ENCODE results near the gene KDM4C. TPM values are rescaled to one million over a fixed set of nuclear protein-coding genes. Genes with fewer than 3 reads are reported as not detected.
"Not testable (repeated sequence)": the region's sequence is repeated elsewhere in the genome, so short reads cannot be mapped to it uniquely, and the experiment has no call there.

The KDM4C gene
- total RNA-seq, 2 donors from 2014 or later = 46.6 to 70.9 TPM

- peaks cover 65% of the 10 kb centered on the region for H3K36me3 Mint-ChIP-seq (ENCODE audit: low read depth)
- not testable (repeated sequence) for H3K27me3 Mint-ChIP-seq; ATAC-seq (replicated peaks); H3K4me1 Mint-ChIP-seq; H3K27ac Mint-ChIP-seq; H3K4me3 Mint-ChIP-seq; H3K9me3 Mint-ChIP-seq
These were observed 48.5 kb downstream of the KDM4C start for GRCh38 chr9:6806318-6806717.

GRCh38 chr9:6807669-6808068 is 49.9 kb downstream of the KDM4C start:
- H3K4me1 Mint-ChIP-seq; H3K27me3 Mint-ChIP-seq; H3K9me3 Mint-ChIP-seq; H3K4me3 Mint-ChIP-seq; H3K27ac Mint-ChIP-seq; ATAC-seq (replicated peaks): not testable (repeated sequence)
- H3K36me3 Mint-ChIP-seq (ENCODE audit: low read depth) = peaks cover 64% of the 10 kb centered on the region

GRCh38 chr9:6811436-6811835 is 53.7 kb downstream of the KDM4C start:
- no peak overlapping the region for H3K27ac Mint-ChIP-seq

GRCh38 chr9:6816581-6816980 is 58.8 kb downstream of the KDM4C start:
- no peak overlapping the region for H3K4me3 Mint-ChIP-seq
- H3K27ac Mint-ChIP-seq = peak overlapping the region; percentile 7
- no peak for ATAC-seq (replicated peaks)
- H3K36me3 Mint-ChIP-seq (ENCODE audit: low read depth) = peaks cover 57% of the 10 kb centered on the region
- H3K27me3 Mint-ChIP-seq = no peaks in the 10 kb centered on the region
- H3K4me1 Mint-ChIP-seq = peaks cover 5% of the 10 kb centered on the region
- no peaks in the 10 kb centered on the region for H3K9me3 Mint-ChIP-seq

More at GRCh38 chr9:6811436-6811835, 53.7 kb downstream of the KDM4C start:
- H3K9me3 Mint-ChIP-seq = no peaks in the 10 kb centered on the region
- peaks cover 66% of the 10 kb centered on the region for H3K36me3 Mint-ChIP-seq (ENCODE audit: low read depth)
- no peak for ATAC-seq (replicated peaks)
- no peak overlapping the region for H3K4me3 Mint-ChIP-seq
- H3K4me1 Mint-ChIP-seq = peaks cover 4% of the 10 kb centered on the region
- no peaks in the 10 kb centered on the region for H3K27me3 Mint-ChIP-seq

- H3K9me3 Mint-ChIP-seq = no peaks in the 10 kb centered on the region
- H3K4me1 Mint-ChIP-seq = peaks cover 5% of the 10 kb centered on the region
- H3K4me3 Mint-ChIP-seq = no peak overlapping the region
- peaks cover 67% of the 10 kb centered on the region for H3K36me3 Mint-ChIP-seq (ENCODE audit: low read depth)
- H3K27ac Mint-ChIP-seq = no peak overlapping the region
- no peaks in the 10 kb centered on the region for H3K27me3 Mint-ChIP-seq
- no peak for ATAC-seq (replicated peaks)
These were observed 60.6 kb downstream of the KDM4C start for GRCh38 chr9:6818292-6818922.

- Mint-ChIP-seq H3K27ac (no peak overlapping the region), H3K4me3 (no peak overlapping the region), H3K9me3 (no peaks in the 10 kb centered on the region), H3K4me1 (peaks cover 5% of the 10 kb centered on the region), H3K27me3 (no peaks in the 10 kb centered on the region), H3K36me3 (ENCODE audit: low read depth) (peaks cover 69% of the 10 kb centered on the region)
- ATAC-seq (replicated peaks) = no peak
These were observed 61.3 kb downstream of the KDM4C start for GRCh38 chr9:6819112-6819511.

GRCh38 chr9:6819529-6819928 is 61.8 kb downstream of the KDM4C start:
- no peaks in the 10 kb centered on the region for H3K9me3 Mint-ChIP-seq
- peaks cover 68% of the 10 kb centered on the region for H3K36me3 Mint-ChIP-seq (ENCODE audit: low read depth)
- H3K4me3 Mint-ChIP-seq = no peak overlapping the region

GRCh38 chr9:6822696-6823095 is 64.9 kb downstream of the KDM4C start:
- peaks cover 66% of the 10 kb centered on the region for H3K36me3 Mint-ChIP-seq (ENCODE audit: low read depth)
- no peaks in the 10 kb centered on the region for H3K9me3 Mint-ChIP-seq

More at GRCh38 chr9:6819529-6819928, 61.8 kb downstream of the KDM4C start:
- Mint-ChIP-seq H3K27me3 (no peaks in the 10 kb centered on the region), H3K27ac (no peak overlapping the region), H3K4me1 (peaks cover 5% of the 10 kb centered on the region)
- no peak for ATAC-seq (replicated peaks)

GRCh38 chr9:6827439-6828145 is 69.8 kb downstream of the KDM4C start:
- H3K9me3 Mint-ChIP-seq = no peaks in the 10 kb centered on the region
- H3K4me3 Mint-ChIP-seq = no peak overlapping the region
- peak; percentile 59 for ATAC-seq (replicated peaks)
- H3K4me1 Mint-ChIP-seq = peaks cover 6% of the 10 kb centered on the region
- peak overlapping the region; percentile 26 for H3K27ac Mint-ChIP-seq
- no peaks in the 10 kb centered on the region for H3K27me3 Mint-ChIP-seq
- peaks cover 73% of the 10 kb centered on the region for H3K36me3 Mint-ChIP-seq (ENCODE audit: low read depth)

More at GRCh38 chr9:6822696-6823095, 64.9 kb downstream of the KDM4C start:
- no peak overlapping the region for H3K4me3 Mint-ChIP-seq
- peaks cover 4% of the 10 kb centered on the region for H3K4me1 Mint-ChIP-seq
- no peak overlapping the region for H3K27ac Mint-ChIP-seq
- no peak for ATAC-seq (replicated peaks)
- H3K27me3 Mint-ChIP-seq = no peaks in the 10 kb centered on the region

GRCh38 chr9:6829027-6829426 is 71.3 kb downstream of the KDM4C start:
- no peak overlapping the region for H3K4me3 Mint-ChIP-seq
- H3K9me3 Mint-ChIP-seq = no peaks in the 10 kb centered on the region
- peak overlapping the region; percentile 20 for H3K27ac Mint-ChIP-seq
- ATAC-seq (replicated peaks) = no peak
- H3K27me3 Mint-ChIP-seq = no peaks in the 10 kb centered on the region
- H3K36me3 Mint-ChIP-seq (ENCODE audit: low read depth) = peaks cover 68% of the 10 kb centered on the region
- H3K4me1 Mint-ChIP-seq = peaks cover 6% of the 10 kb centered on the region

- Mint-ChIP-seq H3K27ac (peak overlapping the region; percentile 20), H3K4me1 (peaks cover 6% of the 10 kb centered on the region), H3K27me3 (no peaks in the 10 kb centered on the region), H3K4me3 (no peak overlapping the region), H3K9me3 (no peaks in the 10 kb centered on the region), H3K36me3 (ENCODE audit: low read depth) (peaks cover 69% of the 10 kb centered on the region)
- ATAC-seq (replicated peaks) = no peak
These were observed 71.8 kb downstream of the KDM4C start for GRCh38 chr9:6829536-6829935.

GRCh38 chr9:6833518-6834192 is 75.9 kb downstream of the KDM4C start:
- Mint-ChIP-seq H3K9me3 (peaks cover 4% of the 10 kb centered on the region), H3K27ac (no peak overlapping the region), H3K4me3 (no peak overlapping the region), H3K27me3 (no peaks in the 10 kb centered on the region), H3K4me1 (peaks cover 5% of the 10 kb centered on the region), H3K36me3 (ENCODE audit: low read depth) (peaks cover 83% of the 10 kb centered on the region)
- no peak for ATAC-seq (replicated peaks)

GRCh38 chr9:6834306-6834705 is 76.5 kb downstream of the KDM4C start:
- peaks cover 76% of the 10 kb centered on the region for H3K36me3 Mint-ChIP-seq (ENCODE audit: low read depth)
- no peak overlapping the region for H3K4me3 Mint-ChIP-seq

GRCh38 chr9:6838158-6838557 is 80.4 kb downstream of the KDM4C start:
- no peak for ATAC-seq (replicated peaks)
- no peak overlapping the region for H3K4me3 Mint-ChIP-seq
- H3K36me3 Mint-ChIP-seq (ENCODE audit: low read depth) = peaks cover 58% of the 10 kb centered on the region
- peaks cover 13% of the 10 kb centered on the region for H3K4me1 Mint-ChIP-seq
- no peak overlapping the region for H3K27ac Mint-ChIP-seq
- peaks cover 4% of the 10 kb centered on the region for H3K9me3 Mint-ChIP-seq
- no peaks in the 10 kb centered on the region for H3K27me3 Mint-ChIP-seq

More at GRCh38 chr9:6834306-6834705, 76.5 kb downstream of the KDM4C start:
- Mint-ChIP-seq H3K27me3 (no peaks in the 10 kb centered on the region), H3K4me1 (peaks cover 5% of the 10 kb centered on the region), H3K9me3 (peaks cover 4% of the 10 kb centered on the region), H3K27ac (no peak overlapping the region)
- no peak for ATAC-seq (replicated peaks)

- Mint-ChIP-seq H3K4me3 (no peak overlapping the region), H3K27ac (no peak overlapping the region), H3K36me3 (ENCODE audit: low read depth) (peaks cover 32% of the 10 kb centered on the region), H3K27me3 (no peaks in the 10 kb centered on the region), H3K4me1 (peaks cover 17% of the 10 kb centered on the region), H3K9me3 (no peaks in the 10 kb centered on the region)
- ATAC-seq (replicated peaks) = no peak
These were observed 84.8 kb downstream of the KDM4C start for GRCh38 chr9:6842584-6842947.
